H9 (cell line): ENCODE measurements around the gene APCDD1L. TPM values are rescaled to one million over a fixed set of nuclear protein-coding genes. Genes with fewer than 3 reads are reported as not detected.

Experiments used
- DNase-seq: peaks from one replicate; pipeline ENCODE4 v3.0.0-alpha.2; 2017
- H2AFZ ChIP-seq: one replicate; pipeline ENCODE4 v1.6.1; 2013; ENCODE audit warnings: mild to moderate bottlenecking, low read length, control low read depth, moderate library complexity
- H2AK5ac ChIP-seq: 2 replicates; pipeline ENCODE4 v1.6.1; 2013; ENCODE audit warnings: low read length, control low read depth, mixed read lengths; ENCODE audit not compliant: insufficient read length
- H2BK120ac ChIP-seq: one replicate; pipeline ENCODE4 v1.6.1; 2013; ENCODE audit warnings: low read depth, mild to moderate bottlenecking, low read length, control low read depth, inconsistent platforms; ENCODE audit not compliant: poor library complexity, severe bottlenecking
- H2BK12ac ChIP-seq: 2 replicates; pipeline ENCODE4 v1.6.1; 2013; ENCODE audit warnings: low read length, control low read depth, mixed read lengths, low read depth; ENCODE audit not compliant: insufficient read length
- H2BK15ac ChIP-seq: 2 replicates; pipeline ENCODE4 v1.6.1; 2013; ENCODE audit warnings: low read depth, low read length, control low read depth
- H2BK20ac ChIP-seq: one replicate; pipeline ENCODE4 v1.6.1; 2013; ENCODE audit warnings: low read depth, mild to moderate bottlenecking, low read length, control low read depth, inconsistent platforms; ENCODE audit not compliant: poor library complexity, severe bottlenecking
- H2BK5ac ChIP-seq: 2 replicates; pipeline ENCODE4 v1.6.1; 2013; ENCODE audit warnings: low read length, control low read depth, mixed read lengths; ENCODE audit not compliant: insufficient read length
- H3K14ac ChIP-seq: 2 replicates; pipeline ENCODE4 v1.6.1; 2013; ENCODE audit warnings: low read length, control low read depth; ENCODE audit not compliant: insufficient read depth
- H3K18ac ChIP-seq: 2 replicates; pipeline ENCODE4 v1.6.1; 2013; ENCODE audit warnings: low read depth, mild to moderate bottlenecking, mixed read lengths, low read length, control low read depth; ENCODE audit not compliant: insufficient read length
- H3K23ac ChIP-seq: 2 replicates; pipeline ENCODE4 v1.6.1; 2013; ENCODE audit warnings: low read length, control low read depth, mixed read lengths, low read depth; ENCODE audit not compliant: insufficient read length
- H3K23me2 ChIP-seq: 2 replicates; pipeline ENCODE4 v1.6.1; 2013; ENCODE audit warnings: low read depth, mild to moderate bottlenecking, mixed read lengths, low read length, control low read depth; ENCODE audit not compliant: insufficient read length, poor library complexity, severe bottlenecking
- H3K27ac ChIP-seq: 2 replicates; pipeline ENCODE4 v1.5.1; 2013; ENCODE audit warnings: low read length, control low read depth, mixed read lengths, low read depth; ENCODE audit not compliant: insufficient read length
- H3K27me3 ChIP-seq: 2 replicates; pipeline ENCODE4 v1.6.1; 2013; ENCODE audit warnings: low read length, control low read depth, inconsistent platforms; ENCODE audit not compliant: insufficient read depth
- H3K4ac ChIP-seq: 2 replicates; pipeline ENCODE4 v1.6.1; 2013; ENCODE audit warnings: low read depth, mild to moderate bottlenecking, control low read depth, inconsistent platforms, low read length, moderate library complexity
- H3K4me1 ChIP-seq: 2 replicates; pipeline ENCODE4 v1.6.1; 2013; ENCODE audit warnings: low read length, control low read depth, inconsistent platforms; ENCODE audit not compliant: insufficient read depth
- H3K4me2 ChIP-seq: 2 replicates; pipeline ENCODE4 v1.6.1; 2013; ENCODE audit warnings: low read length, control low read depth, mixed read lengths; ENCODE audit not compliant: insufficient read length, insufficient read depth
- H3K56ac ChIP-seq: 2 replicates; pipeline ENCODE4 v1.6.1; 2013; ENCODE audit warnings: low read depth, mild to moderate bottlenecking, mixed read lengths, low read length, control low read depth; ENCODE audit not compliant: insufficient read length
- H3K79me1 ChIP-seq: 2 replicates; pipeline ENCODE4 v1.6.1; 2013; ENCODE audit warnings: low read depth, mild to moderate bottlenecking, moderate library complexity, low read length, control low read depth, inconsistent platforms; ENCODE audit not compliant: insufficient read depth, poor library complexity, severe bottlenecking
- H3K79me2 ChIP-seq: 2 replicates; pipeline ENCODE4 v1.6.1; 2013; ENCODE audit warnings: low read length, control low read depth, inconsistent platforms; ENCODE audit not compliant: insufficient read depth
- H3K9ac ChIP-seq: 2 replicates; pipeline ENCODE4 v1.6.1; 2013; ENCODE audit warnings: low read length, control low read depth, mixed read lengths; ENCODE audit not compliant: insufficient read length; ENCODE audit errors: extremely low read depth
- H3K9me3 ChIP-seq: one replicate; pipeline ENCODE4 v1.6.1; 2013; ENCODE audit warnings: low read depth, low read length, inconsistent platforms; ENCODE audit not compliant: control insufficient read depth
- H3T11ph ChIP-seq: one replicate; pipeline ENCODE4 v1.6.1; 2013; ENCODE audit warnings: mild to moderate bottlenecking, low read length, control low read depth, inconsistent platforms
- H4K20me1 ChIP-seq: one replicate; pipeline ENCODE4 v1.6.1; 2013; ENCODE audit not compliant: control insufficient read depth, insufficient read length, insufficient read depth
- H4K5ac ChIP-seq: 2 replicates; pipeline ENCODE4 v1.6.1; 2013; ENCODE audit warnings: low read depth, mild to moderate bottlenecking, mixed read lengths, low read length, control low read depth; ENCODE audit not compliant: insufficient read length
- H4K8ac ChIP-seq: replicated peaks from 2 replicates; pipeline ENCODE4 v1.6.1; 2013; ENCODE audit warnings: low read length, control low read depth, mixed read lengths, low read depth; ENCODE audit not compliant: insufficient read length
- H4K91ac ChIP-seq: 2 replicates; pipeline ENCODE4 v1.6.1; 2013; ENCODE audit warnings: low read depth, mild to moderate bottlenecking, moderate library complexity, mixed read lengths, low read length, control low read depth; ENCODE audit not compliant: insufficient read length
- H3K27ac Mint-ChIP-seq, 3 experiments: 2 replicates in 2 of 3; 3 replicates in 1 of 3; pipeline ENCODE4 v1.8.0; 2020 to 2021; ENCODE audit warnings: mixed read lengths in 3 of 3, mild to moderate bottlenecking in 1 of 3, moderate library complexity in 1 of 3
- H3K27me3 Mint-ChIP-seq: 2 replicates; pipeline ENCODE4 v1.8.0; 2021; ENCODE audit warnings: low read depth, mild to moderate bottlenecking, moderate library complexity, mixed read lengths
- H3K36me3 Mint-ChIP-seq, 3 experiments: 2 replicates in 2 of 3; 3 replicates in 1 of 3; pipeline ENCODE4 v1.8.0; 2020 to 2021; ENCODE audit warnings: low read depth in 3 of 3, mixed read lengths in 3 of 3; ENCODE audit not compliant: insufficient read depth in 1 of 3
- H3K4me1 Mint-ChIP-seq, 2 experiments: 2 replicates each; pipeline ENCODE4 v1.8.0; 2020; ENCODE audit warnings: mixed read lengths in 2 of 2
- H3K4me3 Mint-ChIP-seq, 2 experiments: 2 replicates in 1 of 2; 3 replicates in 1 of 2; pipeline ENCODE4 v1.8.0; 2020 to 2021; ENCODE audit warnings: mild to moderate bottlenecking in 2 of 2, mixed read lengths in 2 of 2, moderate library complexity in 1 of 2
- H3K9me3 Mint-ChIP-seq, 2 experiments: 2 replicates in 1 of 2; 3 replicates in 1 of 2; pipeline ENCODE4 v1.8.0; 2020; ENCODE audit warnings: mild to moderate bottlenecking in 2 of 2, mixed read lengths in 2 of 2, moderate library complexity in 1 of 2
- CTCF ChIP-seq: fragments of 200-600 bp; sonication (generic); conservative IDR thresholded peaks from 3 replicates; pipeline ENCODE4 v1.8.0; 2021; ENCODE audit warnings: antibody characterized with exemption, mild to moderate bottlenecking
- WGBS: extraction: QIAGEN DNeasy Blood & Tissue Kit; methylation state at CpG from one replicate; pipeline ENCODE4 v1.1.7; 2013; ENCODE audit warnings: missing lambda C conversion rate, low lambda C conversion rate, mixed read lengths; ENCODE audit not compliant: insufficient read length; ENCODE audit errors: extremely low coverage; 5-methylcytosine and 5-hydroxymethylcytosine counted together
- total RNA-seq: library from RNA; stranded (reverse); gene quantifications from 2 replicates; pipeline ENCODE4 v1.2.1, GENCODE V29; 2021

The APCDD1L gene
- total RNA-seq, 1 experiment from 2014 or later: 0.68 TPM

- no peaks in the 10 kb centered on the region for H3K27me3 ChIP-seq
- no peaks in the 10 kb centered on the region for H4K20me1 ChIP-seq
- H4K8ac ChIP-seq: no peak overlapping the region
- H4K5ac ChIP-seq: no peak overlapping the region
- no CpG with 5 or more reads among the region's 3 CpGs for WGBS
- H3K9me3 Mint-ChIP-seq: peaks cover 0 to 8% of the 10 kb centered on the region in 2 experiments; a peak in 3 of 5 replicates
- H3K14ac ChIP-seq: no peak overlapping the region
- no peak overlapping the region for H3K18ac ChIP-seq
- no peak overlapping the region for H2AK5ac ChIP-seq
- H2BK15ac ChIP-seq: no peak overlapping the region
- H3K79me1 ChIP-seq: no peaks in the 10 kb centered on the region
- no peak overlapping the region for H3T11ph ChIP-seq
- H3K4me2 ChIP-seq: no peak overlapping the region
- no peak for TF ChIP-seq CTCF
- H3K56ac ChIP-seq: no peak overlapping the region
- H3K4me3 Mint-ChIP-seq: no peak overlapping the region
- peaks cover 0 to 9% of the 10 kb centered on the region in 2 experiments; a peak in 1 of 4 replicates for H3K4me1 Mint-ChIP-seq
- H3K23me2 ChIP-seq: no peaks in the 10 kb centered on the region
- H3K27me3 Mint-ChIP-seq: peaks cover 35% of the 10 kb centered on the region
- H3K4ac ChIP-seq: no peak overlapping the region
- H2BK12ac ChIP-seq: no peak overlapping the region
- H2BK5ac ChIP-seq: no peak overlapping the region
- H3K27ac Mint-ChIP-seq: no peak overlapping the region
- no peaks in the 10 kb centered on the region for H3K79me2 ChIP-seq
- H3K23ac ChIP-seq: no peak overlapping the region
- no peak overlapping the region for H2BK20ac ChIP-seq
- no peak overlapping the region for H3K27ac ChIP-seq
- H3K9ac ChIP-seq: no peak overlapping the region
- no peaks in the 10 kb centered on the region; the same call in 1 of the 2 replicates for H3K4me1 ChIP-seq
- H3K36me3 Mint-ChIP-seq: no peaks in the 10 kb centered on the region; a peak in 1 of 7 replicates
- H2BK120ac ChIP-seq: no peak overlapping the region
- no peak overlapping the region for H4K91ac ChIP-seq
- DNase-seq: peak; percentile 5
- no peaks in the 10 kb centered on the region for H3K9me3 ChIP-seq
- no peak overlapping the region for H2AFZ ChIP-seq
These were observed 39.3 kb upstream of the APCDD1L start for GRCh38 chr20:58554541-58554940.
